ENCODE results near the gene DNA2.

DNA2 gene

GRCh38 chr10:68367121-68367520 lies 104.7 kb downstream of the DNA2 start:
- no peak overlapping the region for H3K4me3 ChIP-seq (ENCODE audit: low read length in 2 of 2)
- no peaks in the 10 kb centered on the region for H3K9me3 ChIP-seq (ENCODE audit: control insufficient read depth in 2 of 2, low read length in 2 of 2)
- H3K27ac ChIP-seq (ENCODE audit: low read depth in 2 of 2, low read length in 2 of 2) = no peak overlapping the region
- peaks cover 17 to 23% of the 10 kb centered on the region in 2 donors for H3K36me3 ChIP-seq (ENCODE audit: control insufficient read depth in 2 of 2, insufficient read depth in 2 of 2, low read length in 2 of 2)
- no peaks in the 10 kb centered on the region for H3K4me1 ChIP-seq (ENCODE audit: control insufficient read depth in 2 of 2, insufficient read depth in 2 of 2, low read length in 2 of 2)
- no peaks in the 10 kb centered on the region for H3K27me3 ChIP-seq (ENCODE audit: control insufficient read depth in 2 of 2, insufficient read depth in 2 of 2, low read length in 2 of 2)
- no peak overlapping the region for H3K9ac ChIP-seq (ENCODE audit: low read depth in 1 of 2, low read length in 2 of 2)

GRCh38 chr10:68366600-68366999 lies 105.2 kb downstream of the DNA2 start:
- H3K9me3 ChIP-seq (ENCODE audit: control insufficient read depth in 2 of 2, low read length in 2 of 2) = no peaks in the 10 kb centered on the region
- no peak overlapping the region for H3K4me3 ChIP-seq (ENCODE audit: low read length in 2 of 2)
- no peaks in the 10 kb centered on the region for H3K4me1 ChIP-seq (ENCODE audit: control insufficient read depth in 2 of 2, insufficient read depth in 2 of 2, low read length in 2 of 2)
- H3K36me3 ChIP-seq (ENCODE audit: control insufficient read depth in 2 of 2, insufficient read depth in 2 of 2, low read length in 2 of 2) = peaks cover 12 to 18% of the 10 kb centered on the region in 2 donors
- H3K27me3 ChIP-seq (ENCODE audit: control insufficient read depth in 2 of 2, insufficient read depth in 2 of 2, low read length in 2 of 2) = no peaks in the 10 kb centered on the region
- H3K9ac ChIP-seq (ENCODE audit: low read depth in 1 of 2, low read length in 2 of 2) = no peak overlapping the region
- H3K27ac ChIP-seq (ENCODE audit: low read depth in 2 of 2, low read length in 2 of 2) = no peak overlapping the region

DNA sequence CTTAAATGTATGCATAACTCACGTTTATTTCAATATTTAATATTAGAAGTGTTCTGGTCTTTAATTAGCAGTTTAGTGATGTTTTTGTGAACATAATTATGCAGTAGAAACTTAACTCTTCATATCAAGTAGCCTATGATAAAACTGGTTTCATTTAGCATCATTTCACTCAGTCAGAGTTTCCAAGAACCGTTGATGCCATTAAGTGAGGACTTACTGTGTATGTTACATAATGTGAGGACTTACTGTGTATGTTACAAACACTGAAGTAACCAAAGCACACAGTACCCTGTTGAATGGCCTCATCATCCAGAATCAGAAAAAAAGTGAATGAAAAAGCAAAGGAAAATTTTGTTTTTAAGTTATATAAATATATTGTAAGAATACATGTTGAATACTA lies 106.2 kb downstream of the DNA2 start:
- Histone ChIP-seq H3K9ac (ENCODE audit: low read depth in 1 of 2, low read length in 2 of 2) (no peak overlapping the region), H3K9me3 (ENCODE audit: control insufficient read depth in 2 of 2, low read length in 2 of 2) (no peaks in the 10 kb centered on the region), H3K27me3 (ENCODE audit: control insufficient read depth in 2 of 2, insufficient read depth in 2 of 2, low read length in 2 of 2) (no peaks in the 10 kb centered on the region), H3K4me1 (ENCODE audit: control insufficient read depth in 2 of 2, insufficient read depth in 2 of 2, low read length in 2 of 2) (no peaks in the 10 kb centered on the region), H3K27ac (ENCODE audit: low read depth in 2 of 2, low read length in 2 of 2) (no peak overlapping the region), H3K4me3 (ENCODE audit: low read length in 2 of 2) (no peak overlapping the region), H3K36me3 (ENCODE audit: control insufficient read depth in 2 of 2, insufficient read depth in 2 of 2, low read length in 2 of 2) (peaks cover 12 to 24% of the 10 kb centered on the region in 2 donors)

GRCh38 chr10:68364101-68364886 lies 107.5 kb downstream of the DNA2 start:
- Histone ChIP-seq H3K27ac (ENCODE audit: low read depth in 2 of 2, low read length in 2 of 2) (no peak overlapping the region), H3K4me1 (ENCODE audit: control insufficient read depth in 2 of 2, insufficient read depth in 2 of 2, low read length in 2 of 2) (no peaks in the 10 kb centered on the region), H3K4me3 (ENCODE audit: low read length in 2 of 2) (no peak overlapping the region), H3K27me3 (ENCODE audit: control insufficient read depth in 2 of 2, insufficient read depth in 2 of 2, low read length in 2 of 2) (no peaks in the 10 kb centered on the region), H3K36me3 (ENCODE audit: control insufficient read depth in 2 of 2, insufficient read depth in 2 of 2, low read length in 2 of 2) (peaks cover 12 to 24% of the 10 kb centered on the region in 2 donors), H3K9me3 (ENCODE audit: control insufficient read depth in 2 of 2, low read length in 2 of 2) (no peaks in the 10 kb centered on the region), H3K9ac (ENCODE audit: low read depth in 1 of 2, low read length in 2 of 2) (no peak overlapping the region)
